ENCODE measurements around the gene IGFBP4. TPM values are rescaled to one million over a fixed set of nuclear protein-coding genes. Genes with fewer than 3 reads are reported as not detected.

The IGFBP4 gene
- total RNA-seq, 1 donor from 2014 or later: 700 TPM

DNA sequence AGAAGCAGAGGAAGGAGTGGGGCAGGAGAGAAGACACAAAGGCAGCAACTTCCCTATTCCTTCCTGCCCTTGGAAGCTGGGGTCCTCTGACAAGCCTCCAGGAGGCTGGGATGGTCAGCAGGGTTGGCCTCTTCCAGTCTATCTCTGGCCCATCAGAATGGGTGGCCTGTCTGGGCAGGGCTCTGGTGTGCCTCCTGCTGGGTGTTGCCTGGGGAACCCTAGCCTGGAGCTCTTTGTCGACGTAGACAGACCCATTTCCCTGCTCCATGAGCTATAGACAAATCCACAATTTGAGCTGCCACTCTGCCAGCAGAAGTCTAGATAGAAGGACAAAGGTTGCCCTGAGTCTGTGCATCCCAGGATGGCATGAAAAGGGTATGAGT lies 11.4 kb downstream of the IGFBP4 start:
- Histone ChIP-seq H3K27me3 (no peaks in the 10 kb centered on the region), H3K4me1 (peaks cover 81% of the 10 kb centered on the region), H3K36me3 (peaks cover 14 to 48% of the 10 kb centered on the region in 2 donors), H3K27ac (peak overlapping the region; percentile 87), H3K9me3 (no peaks in the 10 kb centered on the region), H3K4me3 (no peak overlapping the region)
- intact Hi-C loops (cut with DNase I): no loop called here
- TF ChIP-seq CTCF (IDR thresholded peaks at IDR 0.05) (no peak), POLR2AphosphoS5 (IDR thresholded peaks at IDR 0.05; ENCODE audit: insufficient read depth in 1 of 2, low read depth in 1 of 2) (peak in 1 of 2 donors; percentile 28), POLR2A (IDR thresholded peaks at IDR 0.05) (no peak)
- no peak for DNase-seq (ENCODE audit: extremely low spot score in 2 of 2)

DNA sequence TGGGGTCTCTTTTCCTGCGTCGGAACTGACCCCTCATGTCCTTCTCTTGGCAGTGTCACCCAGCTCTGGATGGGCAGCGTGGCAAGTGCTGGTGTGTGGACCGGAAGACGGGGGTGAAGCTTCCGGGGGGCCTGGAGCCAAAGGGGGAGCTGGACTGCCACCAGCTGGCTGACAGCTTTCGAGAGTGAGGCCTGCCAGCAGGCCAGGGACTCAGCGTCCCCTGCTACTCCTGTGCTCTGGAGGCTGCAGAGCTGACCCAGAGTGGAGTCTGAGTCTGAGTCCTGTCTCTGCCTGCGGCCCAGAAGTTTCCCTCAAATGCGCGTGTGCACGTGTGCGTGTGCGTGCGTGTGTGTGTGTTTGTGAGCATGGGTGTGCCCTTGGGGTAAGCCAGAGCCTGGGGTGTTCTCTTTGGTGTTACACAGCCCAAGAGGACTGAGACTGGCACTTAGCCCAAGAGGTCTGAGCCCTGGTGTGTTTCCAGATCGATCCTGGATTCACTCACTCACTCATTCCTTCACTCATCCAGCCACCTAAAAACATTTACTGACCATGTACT lies 13.2 kb downstream of the IGFBP4 start:
- no peak overlapping the region for H3K4me3 ChIP-seq
- no peak for DNase-seq (ENCODE audit: extremely low spot score in 2 of 2)
- intact Hi-C loops (cut with DNase I): no loop called here
- no peaks in the 10 kb centered on the region for H3K27me3 ChIP-seq
- TF ChIP-seq POLR2AphosphoS5 (IDR thresholded peaks at IDR 0.05; ENCODE audit: insufficient read depth in 1 of 2, low read depth in 1 of 2) (peak in 1 of 2 donors; percentile 76), POLR2A (IDR thresholded peaks at IDR 0.05) (no peak)
- H3K27ac ChIP-seq: peak overlapping the region; percentile 80
- peaks cover 14 to 48% of the 10 kb centered on the region in 2 donors for H3K36me3 ChIP-seq
- H3K4me1 ChIP-seq: peaks cover 81% of the 10 kb centered on the region
- no peaks in the 10 kb centered on the region for H3K9me3 ChIP-seq

GRCh38 chr17:40457369-40457768 lies 14.1 kb downstream of the IGFBP4 start:
- Histone ChIP-seq H3K27me3 (no peaks in the 10 kb centered on the region), H3K9me3 (no peaks in the 10 kb centered on the region), H3K27ac (peak overlapping the region; percentile 80), H3K4me1 (peaks cover 81% of the 10 kb centered on the region), H3K36me3 (peaks cover 14 to 48% of the 10 kb centered on the region in 2 donors), H3K4me3 (no peak overlapping the region)
- intact Hi-C loops (cut with DNase I): no loop called here
- TF ChIP-seq POLR2AphosphoS5 (IDR thresholded peaks at IDR 0.05; ENCODE audit: insufficient read depth in 1 of 2, low read depth in 1 of 2): no peak
- no peak for TF ChIP-seq CTCF (IDR thresholded peaks at IDR 0.05)
- TF ChIP-seq POLR2A (IDR thresholded peaks at IDR 0.05): no peak
- no peak for DNase-seq (ENCODE audit: extremely low spot score in 2 of 2)

- Histone ChIP-seq H3K36me3 (peaks cover 14 to 40% of the 10 kb centered on the region in 2 donors), H3K9me3 (no peaks in the 10 kb centered on the region), H3K27me3 (no peaks in the 10 kb centered on the region), H3K27ac (peak overlapping the region; percentile 80), H3K4me3 (no peak overlapping the region), H3K4me1 (peaks cover 84% of the 10 kb centered on the region)
- TF ChIP-seq CTCF (IDR thresholded peaks at IDR 0.05) (no peak), POLR2AphosphoS5 (IDR thresholded peaks at IDR 0.05; ENCODE audit: insufficient read depth in 1 of 2, low read depth in 1 of 2) (peak in 1 of 2 donors; percentile 81), POLR2A (IDR thresholded peaks at IDR 0.05) (peak in 1 of 2 donors; percentile 4)
- DNase-seq (ENCODE audit: extremely low spot score in 2 of 2): no peak
- intact Hi-C loops (cut with DNase I): no loop called here
These were observed 14.9 kb downstream of the IGFBP4 start for GRCh38 chr17:40457964-40458791.

DNA sequence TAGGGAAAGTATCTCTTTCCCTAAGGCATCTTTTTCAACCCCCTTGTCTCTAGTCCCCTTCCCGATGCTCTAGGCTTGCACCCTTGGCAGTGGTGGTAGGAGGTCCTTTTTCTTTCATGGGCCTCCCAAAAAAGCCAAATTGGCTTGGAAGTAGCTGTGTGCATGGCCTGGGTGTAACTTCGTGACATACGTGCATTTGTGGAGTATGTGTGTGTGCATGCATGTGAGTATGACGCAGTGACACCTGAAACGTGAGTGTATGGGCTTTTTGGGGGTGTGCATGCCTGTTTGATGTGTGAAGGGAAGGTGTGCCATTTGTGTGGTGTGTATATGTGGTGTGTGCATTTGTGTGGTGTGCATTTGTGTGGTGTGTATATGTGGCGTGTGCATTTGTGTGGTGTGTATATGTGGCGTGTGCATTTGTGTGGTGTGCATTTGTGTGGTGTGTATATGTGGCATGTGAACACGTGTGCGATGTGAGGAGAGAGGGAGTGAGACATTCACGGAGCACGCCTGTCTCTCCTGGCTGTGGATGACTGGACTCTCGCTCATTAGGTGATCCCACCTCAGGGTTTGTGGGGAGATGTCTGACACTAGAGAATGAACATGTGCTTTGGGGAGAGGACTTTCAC lies 15.7 kb downstream of the IGFBP4 start:
- no peak overlapping the region for H3K4me3 ChIP-seq
- DNase-seq (ENCODE audit: extremely low spot score in 2 of 2): no peak
- H3K36me3 ChIP-seq: peaks cover 8 to 32% of the 10 kb centered on the region in 2 donors
- H3K9me3 ChIP-seq: no peaks in the 10 kb centered on the region
- intact Hi-C loops (cut with DNase I): no loop called here
- no peak for TF ChIP-seq POLR2AphosphoS5 (IDR thresholded peaks at IDR 0.05; ENCODE audit: insufficient read depth in 1 of 2, low read depth in 1 of 2)
- no peak for TF ChIP-seq CTCF (IDR thresholded peaks at IDR 0.05)
- TF ChIP-seq POLR2A (IDR thresholded peaks at IDR 0.05): no peak
- H3K27ac ChIP-seq: peak overlapping the region; percentile 80
- H3K27me3 ChIP-seq: no peaks in the 10 kb centered on the region
- H3K4me1 ChIP-seq: peaks cover 87% of the 10 kb centered on the region

Data from vagina (tissue), 2 donors.